ENCODE measurements around the gene HACL1. TPM values are rescaled to one million over a fixed set of nuclear protein-coding genes. Genes with fewer than 3 reads are reported as not detected.

The HACL1 gene
- polyA plus RNA-seq, 1 donor (not counting 4 experiments of a cell fraction or from before 2014, with no cell fraction given), result 23.1 TPM

GRCh38 chr3:15538345-15538744, 63.0 kb downstream of the HACL1 start:
- H3K9ac ChIP-seq (ENCODE audit: control insufficient read depth, extremely low read depth, insufficient read depth, low read length), result no peak overlapping the region
- H4K20me1 ChIP-seq (ENCODE audit: control insufficient read depth, extremely low read depth, insufficient read depth, low read length), result no peaks in the 10 kb centered on the region
- peaks cover 4% of the 10 kb centered on the region for H3K27me3 ChIP-seq (ENCODE audit: control insufficient read depth, extremely low read depth, insufficient read depth, low read length)
- no peak overlapping the region for H3K4me3 ChIP-seq (ENCODE audit: control insufficient read depth in 2 of 3, extremely low read depth in 1 of 3, insufficient read depth in 2 of 3, low read depth in 1 of 3, low read length in 3 of 3)
- DNase-seq (ENCODE audit: low read depth, low spot score) (no peak), FAIRE-seq (no peak)
- no peaks in the 10 kb centered on the region for H3K36me3 ChIP-seq (ENCODE audit: control insufficient read depth in 2 of 2, extremely low read depth in 1 of 2, insufficient read depth in 2 of 2, low read length in 2 of 2)
- dilution Hi-C loops (cut with MboI; ENCODE audit: extremely low pct_ligation_motif_present, low sequenced_read_pairs), result no loop called here
- TF ChIP-seq EZH2 (IDR thresholded peaks at IDR 0.05; ENCODE audit: low read length), result no peak
- TF ChIP-seq, protein P1, sequence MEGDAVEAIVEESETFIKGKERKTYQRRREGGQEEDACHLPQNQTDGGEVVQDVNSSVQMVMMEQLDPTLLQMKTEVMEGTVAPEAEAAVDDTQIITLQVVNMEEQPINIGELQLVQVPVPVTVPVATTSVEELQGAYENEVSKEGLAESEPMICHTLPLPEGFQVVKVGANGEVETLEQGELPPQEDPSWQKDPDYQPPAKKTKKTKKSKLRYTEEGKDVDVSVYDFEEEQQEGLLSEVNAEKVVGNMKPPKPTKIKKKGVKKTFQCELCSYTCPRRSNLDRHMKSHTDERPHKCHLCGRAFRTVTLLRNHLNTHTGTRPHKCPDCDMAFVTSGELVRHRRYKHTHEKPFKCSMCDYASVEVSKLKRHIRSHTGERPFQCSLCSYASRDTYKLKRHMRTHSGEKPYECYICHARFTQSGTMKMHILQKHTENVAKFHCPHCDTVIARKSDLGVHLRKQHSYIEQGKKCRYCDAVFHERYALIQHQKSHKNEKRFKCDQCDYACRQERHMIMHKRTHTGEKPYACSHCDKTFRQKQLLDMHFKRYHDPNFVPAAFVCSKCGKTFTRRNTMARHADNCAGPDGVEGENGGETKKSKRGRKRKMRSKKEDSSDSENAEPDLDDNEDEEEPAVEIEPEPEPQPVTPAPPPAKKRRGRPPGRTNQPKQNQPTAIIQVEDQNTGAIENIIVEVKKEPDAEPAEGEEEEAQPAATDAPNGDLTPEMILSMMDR (optimal IDR thresholded peaks at IDR 0.05 in 1 of 3, IDR thresholded peaks at IDR 0.05 in 1 of 3, conservative IDR thresholded peaks at IDR 0.05 in 1 of 3; ENCODE audit: extremely low read depth in 1 of 3, insufficient read depth in 2 of 3, low read length in 3 of 3), result no peak
- no peak overlapping the region for H2AFZ ChIP-seq (ENCODE audit: control insufficient read depth, low read length)
- H3K79me2 ChIP-seq (ENCODE audit: control insufficient read depth, insufficient read depth, low read length), result no peaks in the 10 kb centered on the region
- no peak overlapping the region for H3K27ac ChIP-seq (ENCODE audit: control insufficient read depth, insufficient read depth, low read length)
- no peaks in the 10 kb centered on the region for H3K9me3 ChIP-seq (ENCODE audit: control insufficient read depth, low read depth, low read length)
- no peaks in the 10 kb centered on the region for H3K9me1 ChIP-seq (ENCODE audit: control insufficient read depth, extremely low read depth, insufficient read depth, low read length)
- no peaks in the 10 kb centered on the region for H3K4me1 ChIP-seq (ENCODE audit: control insufficient read depth, extremely low read depth, insufficient read depth, low read length)
- no peak overlapping the region for H3K4me2 ChIP-seq (ENCODE audit: control insufficient read depth, extremely low read depth, insufficient read depth, low read depth, low read length)

DNA sequence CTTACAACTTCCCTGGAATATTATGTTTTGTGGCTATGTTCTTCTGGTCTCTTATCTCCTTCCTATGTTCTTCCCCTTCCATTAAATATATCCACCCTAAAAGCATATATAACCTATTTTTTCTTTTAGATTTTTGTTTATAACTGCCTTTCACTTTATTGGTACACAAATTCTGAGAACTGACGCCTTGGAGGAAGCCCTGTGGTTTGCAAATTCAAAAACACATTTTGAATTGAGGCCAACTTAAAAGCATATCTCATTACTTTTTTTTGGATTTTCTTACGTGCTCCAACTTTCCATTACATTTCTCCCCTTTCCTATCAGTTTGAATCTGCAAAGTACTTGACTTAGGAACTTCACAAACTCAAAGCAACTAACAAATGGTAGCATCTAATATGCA, 64.5 kb downstream of the HACL1 start:
- no peaks in the 10 kb centered on the region for H3K4me1 ChIP-seq (ENCODE audit: control insufficient read depth, extremely low read depth, insufficient read depth, low read length)
- no peak overlapping the region for H3K27ac ChIP-seq (ENCODE audit: control insufficient read depth, insufficient read depth, low read length)
- DNase-seq (ENCODE audit: low read depth, low spot score), result no peak
- no peak for FAIRE-seq
- H4K20me1 ChIP-seq (ENCODE audit: control insufficient read depth, extremely low read depth, insufficient read depth, low read length), result no peaks in the 10 kb centered on the region
- H2AFZ ChIP-seq (ENCODE audit: control insufficient read depth, low read length), result no peak overlapping the region
- dilution Hi-C loops (cut with MboI; ENCODE audit: extremely low pct_ligation_motif_present, low sequenced_read_pairs), result no loop called here
- H3K9me3 ChIP-seq (ENCODE audit: control insufficient read depth, low read depth, low read length), result no peaks in the 10 kb centered on the region
- H3K79me2 ChIP-seq (ENCODE audit: control insufficient read depth, insufficient read depth, low read length), result no peaks in the 10 kb centered on the region
- H3K4me3 ChIP-seq (ENCODE audit: control insufficient read depth in 2 of 3, extremely low read depth in 1 of 3, insufficient read depth in 2 of 3, low read depth in 1 of 3, low read length in 3 of 3), result no peak overlapping the region
- H3K9me1 ChIP-seq (ENCODE audit: control insufficient read depth, extremely low read depth, insufficient read depth, low read length), result no peaks in the 10 kb centered on the region
- H3K27me3 ChIP-seq (ENCODE audit: control insufficient read depth, extremely low read depth, insufficient read depth, low read length), result peaks cover 4% of the 10 kb centered on the region
- no peak overlapping the region for H3K4me2 ChIP-seq (ENCODE audit: control insufficient read depth, extremely low read depth, insufficient read depth, low read depth, low read length)
- TF ChIP-seq EZH2 (IDR thresholded peaks at IDR 0.05; ENCODE audit: low read length), result no peak
- TF ChIP-seq, protein P1 (optimal IDR thresholded peaks at IDR 0.05 in 1 of 3, IDR thresholded peaks at IDR 0.05 in 1 of 3, conservative IDR thresholded peaks at IDR 0.05 in 1 of 3; ENCODE audit: extremely low read depth in 1 of 3, insufficient read depth in 2 of 3, low read length in 3 of 3), result no peak
- no peak overlapping the region for H3K9ac ChIP-seq (ENCODE audit: control insufficient read depth, extremely low read depth, insufficient read depth, low read length)
- no peaks in the 10 kb centered on the region for H3K36me3 ChIP-seq (ENCODE audit: control insufficient read depth in 2 of 2, extremely low read depth in 1 of 2, insufficient read depth in 2 of 2, low read length in 2 of 2)
